H1 (cell line): ENCODE data around the gene COQ8B.

Experiments
- EZH2 ChIP-seq: fragments of 200-600 bp; sonication (generic); IDR thresholded peaks from 2 replicates; pipeline ENCODE4 v1.7.1; 2012; ENCODE audit warnings: low read depth, mild to moderate bottlenecking, moderate library complexity, low read length, inconsistent platforms; ENCODE audit not compliant: severe bottlenecking
- HDAC2 ChIP-seq, 2 experiments: fragments of 300-600 bp in 1 of 2; sonication (generic) in 1 of 2; IDR thresholded peaks; 2 replicates each; pipeline ENCODE4 v1.6.1; 2011 to 2012; ENCODE audit warnings: low read depth in 2 of 2, low read length in 2 of 2, mild to moderate bottlenecking in 2 of 2, moderate library complexity in 2 of 2, borderline replicate concordance in 1 of 2, inconsistent platforms in 1 of 2
- ZNF274 ChIP-seq: IDR thresholded peaks from 2 replicates; pipeline ENCODE4 v1.7.0; 2012; ENCODE audit warnings: low read length, borderline replicate concordance; ENCODE audit errors: extremely low read depth

GRCh38 chr19:40667602-40668001, 49.1 kb downstream of the COQ8B start:
- TF ChIP-seq HDAC2 (IDR thresholded peaks at IDR 0.05; ENCODE audit: borderline replicate concordance in 1 of 2, low read depth in 2 of 2, low read length in 2 of 2), result no peak
- no peak for TF ChIP-seq ZNF274
- no peak for TF ChIP-seq EZH2
